Measurements from ENCODE around the gene GALNT14.

Gene GALNT14

DNA sequence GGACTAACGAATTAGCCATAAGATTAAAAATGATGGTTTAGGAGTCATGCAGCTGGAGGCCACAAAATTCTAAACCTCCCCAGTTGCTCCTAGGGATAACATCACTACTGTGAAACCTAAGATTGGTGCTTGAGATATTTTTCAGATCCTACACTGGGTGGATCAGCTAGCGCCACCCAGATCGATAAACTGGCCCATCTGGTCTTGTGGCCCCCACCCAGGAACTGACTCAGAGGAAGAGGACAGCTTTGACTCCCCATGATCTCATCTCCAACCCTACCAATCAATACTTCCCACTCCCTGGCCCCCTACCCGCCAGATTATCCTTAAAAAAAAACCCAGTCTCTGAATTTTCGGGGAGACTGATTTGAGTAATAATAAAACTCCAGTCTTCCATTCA lies 5.5 kb downstream of the GALNT14 start:
- no peak for DNase-seq

DNA sequence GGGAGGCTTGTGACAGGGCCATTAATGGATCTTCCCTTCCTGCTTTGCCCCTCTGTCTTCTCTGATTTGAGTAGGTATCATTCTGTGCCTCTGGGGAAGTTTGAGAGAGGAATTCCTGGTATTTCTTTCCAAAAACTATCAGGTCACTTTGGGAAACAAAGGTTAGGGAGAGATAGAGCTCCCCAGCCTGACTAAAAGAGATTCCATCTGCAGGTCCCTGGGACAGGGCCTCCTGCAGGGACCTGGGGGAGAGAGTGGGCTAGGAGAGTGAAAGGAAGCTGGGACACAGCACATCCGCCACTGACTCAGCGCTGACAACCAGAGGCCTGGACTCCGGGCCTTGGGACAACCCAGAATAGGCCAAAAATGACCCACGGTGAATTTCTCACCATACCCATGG lies 6.4 kb downstream of the GALNT14 start:
- no peak for DNase-seq

DNA sequence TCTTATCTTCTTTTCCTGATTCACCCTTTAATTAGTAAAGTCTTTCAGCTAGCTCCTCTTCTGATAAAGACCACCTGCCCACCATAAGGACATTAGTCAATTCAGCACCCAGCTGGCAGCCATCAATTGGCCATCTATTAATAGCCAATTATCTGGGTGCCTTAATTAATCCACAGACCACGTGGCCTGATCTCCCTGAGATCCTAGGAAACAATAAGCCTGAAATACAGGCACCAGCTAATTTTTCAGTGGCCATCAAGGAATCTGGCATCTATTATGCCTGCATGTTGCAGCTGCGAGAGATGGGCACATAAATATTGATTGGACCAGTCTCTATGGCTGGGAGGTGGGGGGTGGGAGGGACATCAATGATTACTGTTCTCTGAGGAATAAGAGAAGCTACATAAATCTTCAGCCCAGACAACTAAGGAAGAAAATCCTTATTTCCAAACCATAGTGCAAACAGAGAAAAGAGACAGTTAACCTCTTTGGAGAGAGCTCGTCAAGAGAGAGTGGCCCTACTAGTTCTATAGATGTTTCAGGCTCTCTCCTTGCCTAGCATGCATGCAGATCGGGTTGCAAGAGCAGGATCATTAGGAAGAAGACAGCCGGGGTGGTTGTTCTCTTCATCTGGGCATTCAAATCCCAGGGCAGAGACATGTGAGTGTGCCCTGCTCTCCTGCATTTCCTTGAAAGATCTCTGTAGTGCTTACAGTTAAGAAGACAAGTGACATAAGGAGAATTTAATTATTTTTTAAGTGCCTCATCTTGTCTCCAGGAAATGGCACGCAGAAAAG lies 8.7 kb downstream of the GALNT14 start:
- peak; percentile 69 for DNase-seq

DNA sequence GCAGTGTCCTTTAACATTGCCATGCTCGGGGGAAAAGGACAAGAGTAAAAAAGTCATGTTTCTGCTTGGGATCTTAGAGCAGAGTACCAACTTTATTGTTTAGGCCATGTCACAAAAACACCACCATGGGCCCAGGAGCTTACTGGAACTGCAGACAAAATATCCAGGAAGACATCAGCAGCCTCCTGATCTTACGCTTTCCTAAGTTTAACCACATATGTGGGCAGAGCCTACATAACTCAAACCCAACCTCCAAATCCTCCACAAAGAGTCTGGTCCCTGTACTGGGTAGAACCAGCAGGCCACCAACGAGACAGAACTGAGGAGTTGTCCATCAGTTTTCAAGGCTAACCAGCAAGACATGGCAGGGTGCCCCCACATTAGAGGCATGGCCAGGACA lies 10.3 kb downstream of the GALNT14 start:
- no peak for DNase-seq

DNA sequence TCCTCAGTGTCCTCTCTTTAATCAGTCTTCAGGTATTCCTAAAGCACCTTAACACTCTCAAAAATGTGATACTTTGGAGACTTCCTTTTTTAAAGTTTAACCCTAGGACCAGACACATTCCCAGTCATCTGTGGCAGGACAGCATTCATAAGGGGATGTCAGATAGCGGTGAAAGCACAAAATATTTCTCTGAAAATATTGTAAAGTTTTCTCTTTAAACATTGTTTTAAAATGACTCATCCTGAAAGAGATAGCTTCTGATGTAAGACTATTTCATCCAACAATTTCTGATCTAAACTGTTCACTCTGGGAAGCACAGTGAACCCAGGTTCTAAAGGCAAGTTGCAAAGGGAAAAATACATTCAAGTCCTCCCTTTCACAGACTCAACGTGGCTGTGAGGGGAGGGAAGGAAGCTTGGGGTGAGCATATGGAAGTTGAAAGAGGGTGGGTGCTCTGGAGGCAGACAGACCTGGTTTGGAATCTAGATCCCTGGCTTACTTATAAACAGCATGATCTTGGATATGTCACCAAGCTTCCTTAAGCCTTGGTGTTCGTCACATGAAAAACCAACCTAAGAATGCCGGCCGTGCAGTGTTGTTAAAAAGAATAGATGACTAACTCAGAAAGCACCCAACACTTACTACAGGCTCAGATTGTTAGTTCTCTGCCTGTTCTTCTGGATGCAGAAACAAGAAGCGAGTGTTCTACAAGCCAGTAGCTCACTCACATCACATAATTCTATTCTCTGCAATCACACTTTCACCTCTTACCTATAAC lies 12.1 kb downstream of the GALNT14 start:
- DNase-seq: no peak

DNA sequence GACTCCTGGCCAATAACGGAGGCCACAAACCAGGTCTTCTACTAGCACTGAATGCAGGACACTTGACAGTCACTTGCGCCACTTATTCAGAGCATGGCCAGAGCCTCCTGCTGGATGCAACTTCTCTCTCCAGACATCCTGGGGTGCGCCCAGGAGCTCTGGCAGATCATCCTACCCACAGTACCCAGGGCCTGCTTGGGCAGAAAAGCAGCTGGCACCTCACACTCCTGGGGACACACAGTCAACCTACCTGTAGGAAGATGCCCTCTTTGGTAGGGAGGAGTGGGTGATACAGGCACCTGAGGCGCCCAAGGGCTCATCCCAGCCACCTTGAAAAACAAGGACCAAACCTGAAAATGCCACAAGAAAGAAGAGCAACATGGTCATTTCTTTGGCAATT lies 13.3 kb downstream of the GALNT14 start:
- no peak for DNase-seq

DNA sequence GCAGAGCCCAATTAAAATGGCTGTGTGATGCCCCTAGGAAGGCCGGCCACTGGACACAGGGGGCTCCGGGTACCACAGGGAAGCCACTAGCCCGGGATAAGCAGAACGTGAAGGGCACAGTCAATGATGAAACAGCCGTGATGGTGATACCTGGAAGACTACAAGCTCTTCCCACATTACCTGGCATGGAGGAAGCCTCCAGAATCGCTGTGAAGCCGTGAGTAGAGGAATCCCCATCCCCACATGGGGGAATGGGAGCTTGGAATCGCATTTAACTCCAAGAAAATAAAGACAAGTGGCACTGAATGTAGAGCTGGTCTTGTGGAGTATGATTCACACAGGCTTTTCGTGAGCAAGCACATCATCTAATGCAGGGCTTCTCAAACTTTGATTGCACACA lies 16.1 kb downstream of the GALNT14 start:
- DNase-seq: no peak

DNA sequence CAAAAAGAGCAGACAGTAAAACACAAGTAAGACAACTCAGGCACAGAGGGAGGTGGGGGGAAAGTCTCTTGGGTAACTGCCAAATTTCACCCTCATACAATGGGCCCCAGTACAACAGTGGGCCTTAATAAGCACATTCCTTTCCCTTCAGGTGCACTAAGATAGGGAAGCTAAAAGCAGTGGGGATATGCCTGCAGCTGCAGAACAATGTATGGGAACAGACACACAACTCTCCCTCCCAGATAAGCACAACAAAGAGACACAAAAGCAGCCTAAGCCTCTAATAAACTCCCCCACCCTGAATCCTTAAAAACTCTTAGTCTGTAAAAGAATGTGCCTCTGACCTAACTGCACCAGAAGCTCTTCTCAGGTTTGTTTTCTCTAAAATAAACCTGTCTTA lies 24.5 kb downstream of the GALNT14 start:
- DNase-seq: no peak

DNA sequence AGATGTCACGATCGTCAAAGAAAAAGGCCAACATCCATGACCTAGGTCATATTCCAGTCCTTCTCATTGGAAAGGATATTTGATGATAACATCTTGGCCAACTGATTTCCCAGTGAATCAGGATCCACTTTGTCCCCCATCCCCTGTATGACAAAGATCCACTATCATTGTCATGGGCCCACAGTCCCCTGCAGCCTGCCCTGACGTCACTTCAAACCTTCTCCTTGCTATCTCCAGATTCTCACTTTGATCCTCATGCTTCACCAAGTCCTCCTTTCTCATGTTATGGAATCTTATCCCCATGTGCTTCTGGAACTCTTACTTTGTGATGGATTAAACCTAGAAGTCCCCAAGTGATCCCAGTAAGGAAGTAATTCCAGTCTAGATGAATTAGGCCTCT lies 25.7 kb downstream of the GALNT14 start:
- no peak for DNase-seq

DNA sequence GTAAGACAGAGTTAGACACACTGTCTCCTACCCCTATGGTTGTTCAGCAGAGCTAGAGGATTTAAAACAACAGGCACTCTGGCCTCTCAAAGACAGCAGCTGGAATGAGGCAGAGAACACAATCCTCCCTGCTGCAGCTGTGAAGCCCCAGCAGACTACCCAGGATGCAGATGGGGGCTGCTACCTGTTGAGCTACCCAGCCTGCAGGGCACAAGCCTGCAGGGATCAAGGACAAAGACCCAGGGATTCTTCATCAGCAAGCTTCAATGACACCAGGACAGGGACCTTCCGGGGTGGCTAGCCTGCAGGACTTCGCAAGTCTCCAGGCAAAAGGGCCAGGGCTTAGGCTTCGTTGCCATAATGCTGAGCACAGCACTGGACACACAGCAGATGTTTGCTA lies 27.2 kb downstream of the GALNT14 start:
- no peak for DNase-seq

DNA sequence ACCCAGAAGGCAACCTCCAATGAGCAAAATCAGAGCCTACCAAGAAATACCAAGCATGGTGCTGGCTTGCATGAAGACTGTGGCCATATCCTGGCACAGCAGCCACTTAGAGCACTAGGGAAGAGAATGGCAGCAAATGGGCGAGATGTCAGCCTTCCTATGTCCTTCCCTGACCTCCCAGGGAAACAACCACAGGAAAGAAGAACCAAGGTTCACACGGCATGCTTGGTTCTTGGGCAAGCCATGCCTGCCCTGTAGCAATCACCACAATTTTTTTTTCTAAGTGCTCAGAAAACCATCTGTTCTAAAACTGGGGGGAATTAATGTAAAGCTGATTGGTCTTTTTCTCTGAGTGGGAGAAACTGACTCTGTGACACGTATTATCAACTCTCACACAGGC lies 27.8 kb downstream of the GALNT14 start:
- DNase-seq: no peak

- DNase-seq: no peak
Measured at GRCh38 chr2:31109633-31110192, 28.5 kb downstream of the GALNT14 start.

DNA sequence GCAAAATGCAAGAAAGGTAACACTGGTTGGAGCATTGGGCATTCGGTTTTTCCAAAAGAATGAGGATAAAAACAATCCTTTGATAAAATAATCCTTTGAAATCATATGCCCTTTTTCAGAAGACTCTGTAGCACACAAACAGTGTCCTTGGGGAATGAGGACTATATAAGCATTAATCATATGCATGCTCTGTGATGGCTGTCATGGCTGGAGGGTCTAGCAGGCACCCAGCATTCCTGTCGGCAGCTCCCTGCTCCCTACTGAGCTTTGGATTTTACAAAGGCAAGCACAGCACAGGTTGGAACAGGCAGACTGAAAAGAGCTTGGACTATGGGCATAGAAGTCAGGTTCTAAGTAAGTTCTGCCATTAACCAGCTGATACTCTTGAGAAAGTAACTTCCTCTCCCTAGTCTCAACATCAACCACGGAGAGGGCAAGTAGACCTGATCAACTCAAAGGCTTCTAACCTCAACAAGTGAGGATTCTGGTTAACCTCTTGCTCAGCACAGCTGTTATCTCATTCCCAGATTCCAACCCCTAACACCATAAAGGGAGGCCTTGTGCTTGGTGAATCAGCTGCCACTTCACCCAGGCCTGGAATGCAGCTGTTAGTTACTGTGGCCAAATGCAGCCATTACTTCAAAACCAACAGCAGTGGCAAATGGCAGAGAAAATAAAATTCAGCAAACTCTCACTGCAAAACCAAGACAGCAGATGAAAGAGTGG lies 29.5 kb downstream of the GALNT14 start:
- DNase-seq: no peak

- no peak for DNase-seq
Measured at GRCh38 chr2:31107591-31108300, 30.5 kb downstream of the GALNT14 start.

GRCh38 chr2:31101701-31102100 lies 36.5 kb downstream of the GALNT14 start:
- no peak for DNase-seq

DNA sequence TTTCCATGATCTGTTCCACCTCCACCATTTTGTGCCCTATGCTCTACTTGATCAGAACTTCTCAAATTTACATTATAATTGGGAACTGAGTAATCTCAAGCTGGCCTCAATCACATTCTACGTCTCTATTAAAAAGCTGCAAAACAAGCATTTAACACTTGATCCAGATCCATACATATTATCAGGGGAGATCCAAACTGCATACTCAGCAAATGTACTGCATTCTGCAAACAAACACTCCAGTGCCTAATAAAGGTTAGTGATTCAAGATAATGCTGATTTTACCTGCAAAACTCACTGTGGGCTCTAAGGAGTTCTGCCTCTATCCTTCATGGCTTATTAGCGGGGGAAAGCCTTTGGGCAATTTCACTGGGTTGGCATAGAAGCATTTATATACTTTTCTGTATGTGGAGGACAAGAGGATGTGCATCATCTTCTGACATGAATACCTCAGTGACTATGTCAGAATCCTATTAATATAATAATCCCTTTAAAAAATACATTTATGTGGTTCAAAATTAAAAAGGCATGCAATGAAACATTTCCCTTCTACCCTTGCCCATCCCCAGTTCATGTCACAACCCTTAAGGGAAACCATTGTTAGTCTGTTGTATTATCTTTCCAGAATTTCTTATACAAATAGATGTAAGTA lies 40.2 kb downstream of the GALNT14 start:
- no peak for DNase-seq

DNA sequence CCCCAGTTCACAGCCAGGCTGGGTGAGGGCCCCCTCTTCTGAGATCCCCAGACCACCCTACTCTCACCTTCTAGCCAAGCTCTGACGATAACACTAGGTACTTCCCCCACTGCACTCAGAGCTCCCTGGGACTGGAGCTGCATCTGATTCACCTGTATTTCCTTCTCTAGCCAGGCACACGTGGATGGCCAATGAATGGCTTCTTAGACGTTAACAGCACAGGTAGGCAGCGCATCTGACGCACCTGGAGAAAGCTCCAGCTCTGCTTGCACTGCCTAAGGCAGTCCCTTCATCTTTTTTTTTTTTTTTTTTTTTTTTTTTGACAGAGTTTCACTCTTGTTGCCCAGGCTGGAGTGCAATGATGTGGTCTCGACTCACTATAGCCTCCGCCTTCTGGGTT lies 48.1 kb downstream of the GALNT14 start:
- no peak for DNase-seq

GRCh38 chr2:31089645-31090044 lies 48.6 kb downstream of the GALNT14 start:
- DNase-seq: no peak

DNA sequence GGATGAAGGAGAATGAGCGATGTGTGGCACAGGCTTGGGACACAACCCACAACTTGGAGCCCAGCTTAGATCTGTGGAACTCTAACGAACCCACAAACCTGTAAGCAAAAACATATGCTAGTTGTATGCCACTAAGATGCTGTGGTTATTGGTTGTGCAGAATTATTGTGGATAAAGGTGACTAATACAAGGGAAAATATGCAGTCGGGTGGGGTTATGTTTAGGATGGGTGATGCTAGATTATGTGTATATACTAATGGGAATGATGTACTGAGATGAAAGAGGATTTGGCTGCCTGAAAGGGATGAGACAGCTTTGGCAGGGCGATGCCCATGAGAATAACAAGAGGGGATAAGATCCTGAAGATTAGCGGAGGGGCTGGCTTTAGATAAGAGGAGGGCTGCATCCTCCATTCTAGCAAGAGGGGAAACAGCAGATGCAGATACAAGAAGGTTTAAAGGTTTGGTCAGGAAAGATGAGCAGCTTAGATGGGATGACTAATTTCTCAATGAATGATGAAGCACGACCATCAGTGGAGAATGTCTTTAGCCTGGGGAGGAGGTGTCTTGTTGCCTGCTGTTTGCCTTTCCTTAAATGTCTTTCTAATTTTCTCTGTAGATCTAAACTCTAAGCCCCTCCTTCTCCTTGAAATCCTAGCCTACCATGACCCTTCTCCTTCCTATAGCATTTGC lies 49.6 kb downstream of the GALNT14 start:
- no peak for DNase-seq

DNA sequence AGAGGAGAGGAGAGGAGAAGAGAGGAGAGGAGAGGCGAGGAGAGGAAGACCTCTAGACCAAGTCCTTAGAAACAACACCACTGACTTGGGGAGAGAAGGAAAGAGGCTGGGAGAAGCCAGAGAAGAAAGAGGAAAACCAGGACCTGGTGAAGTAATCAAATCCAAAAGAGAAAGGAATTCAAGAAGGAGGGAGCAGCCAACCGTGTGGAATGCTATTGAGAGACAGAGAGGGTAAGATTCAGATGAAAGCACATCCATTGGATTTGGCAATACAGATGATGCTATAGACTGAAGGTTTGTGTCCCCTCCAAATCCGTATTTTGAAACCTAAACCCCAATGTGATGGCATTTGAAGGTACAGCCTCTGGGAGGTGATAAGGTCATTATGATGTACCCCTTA lies 50.7 kb downstream of the GALNT14 start:
- no peak for DNase-seq

GRCh38 chr2:31086590-31086989 lies 51.6 kb downstream of the GALNT14 start:
- DNase-seq: no peak

All from NCI-H2029 (cell line).